HEK293 (cell line): Measurements from ENCODE around the gene RNF126.
"Not testable (repeated sequence)": the region's sequence is repeated elsewhere in the genome, so short reads cannot be mapped to it uniquely, and the experiment has no call there.

Experiments
- CTCF ChIA-PET: fragments of 350-600 bp; formaldehyde crosslinking; extraction: SDS; loops from one replicate; lab custom pipeline; 2021; ENCODE audit warnings: antibody characterized with exemption; lab: Yijun Ruan, JAX
- POLR2A ChIA-PET: fragments of 300-600 bp; formaldehyde crosslinking; extraction: SDS; loops from one replicate; lab custom pipeline; 2020; ENCODE audit warnings: antibody characterized with exemption, inconsistent platforms; lab: Yijun Ruan, JAX
- H3K27ac ChIP-seq: fragments of 200-500 bp; sonication (Bioruptor generic); 2 replicates; pipeline ENCODE4 v1.5.1; 2014; ENCODE audit warnings: low read depth, low read length, control low read depth, inconsistent platforms; ENCODE audit errors: extremely low read depth
- H3K36me3 ChIP-seq, 2 experiments: fragments of 200-500 bp in 1 of 2; sonication (Bioruptor generic) in 1 of 2; 1 replicate in 1 of 2; 2 replicates in 1 of 2; pipeline ENCODE4 v1.5.1; 2014 to 2017; ENCODE audit warnings: inconsistent platforms in 2 of 2, low read length in 2 of 2; ENCODE audit not compliant: control insufficient read depth in 2 of 2, insufficient read depth in 1 of 2
- H3K4me1 ChIP-seq: fragments of 200-500 bp; sonication (Bioruptor generic); 2 replicates; pipeline ENCODE4 v1.5.1; 2014; ENCODE audit warnings: mild to moderate bottlenecking, low read length, inconsistent platforms; ENCODE audit not compliant: control insufficient read depth, insufficient read depth
- H3K4me3 ChIP-seq: 2 replicates; pipeline ENCODE4 v1.5.1; 2011; ENCODE audit warnings: low read depth, mild to moderate bottlenecking, control low read depth, low read length, moderate library complexity
- H3K9me3 ChIP-seq: fragments of 200-500 bp; sonication (Bioruptor generic); 2 replicates; pipeline ENCODE4 v1.5.1; 2014; ENCODE audit warnings: low read depth, low read length, inconsistent platforms; ENCODE audit not compliant: control insufficient read depth, insufficient read depth
- BCL11B ChIP-seq: fragments of 450-650 bp; formaldehyde crosslinking; IDR thresholded peaks from 2 replicates; pipeline ENCODE4 v1.5.1; 2016; ENCODE audit warnings: low read depth, missing biosample characterization, missing genetic modification characterization
- MYNN ChIP-seq: fragments of 450-650 bp; formaldehyde crosslinking; IDR thresholded peaks from 2 replicates; pipeline ENCODE4 v1.5.1; 2016; ENCODE audit warnings: missing biosample characterization, missing genetic modification characterization, borderline replicate concordance
- SCRT1 ChIP-seq: fragments of 450-650 bp; formaldehyde crosslinking; IDR thresholded peaks from 2 replicates; pipeline ENCODE4 v1.5.1; 2016; ENCODE audit warnings: missing biosample characterization, missing genetic modification characterization, borderline replicate concordance
- SCRT2 ChIP-seq: fragments of 450-650 bp; formaldehyde crosslinking; IDR thresholded peaks from 2 replicates; pipeline ENCODE4 v1.5.1; 2016; ENCODE audit warnings: missing biosample characterization, missing genetic modification characterization
- TSHZ1 ChIP-seq: fragments of 450-650 bp; formaldehyde crosslinking; IDR thresholded peaks from 2 replicates; pipeline ENCODE4 v1.5.1; 2016; ENCODE audit warnings: missing biosample characterization, missing genetic modification characterization, borderline replicate concordance
- ZBTB11 ChIP-seq: fragments of 450-650 bp; formaldehyde crosslinking; conservative IDR thresholded peaks from 2 replicates; pipeline ENCODE4 v1.5.1; 2016; ENCODE audit warnings: low read depth, missing biosample characterization, missing genetic modification characterization
- ZBTB48 ChIP-seq: fragments of 450-650 bp; formaldehyde crosslinking; IDR thresholded peaks from 2 replicates; pipeline ENCODE4 v1.5.1; 2016; ENCODE audit warnings: missing biosample characterization, missing genetic modification characterization
- ZBTB6 ChIP-seq: fragments of 450-650 bp; formaldehyde crosslinking; IDR thresholded peaks from 2 replicates; pipeline ENCODE4 v1.5.1; 2017; ENCODE audit warnings: missing biosample characterization, missing genetic modification characterization
- ZNF133 ChIP-seq: fragments of 450-650 bp; formaldehyde crosslinking; IDR thresholded peaks from 2 replicates; pipeline ENCODE4 v1.5.1; 2016; ENCODE audit warnings: missing biosample characterization, missing genetic modification characterization
- ZNF148 ChIP-seq: fragments of 450-650 bp; formaldehyde crosslinking; IDR thresholded peaks from 2 replicates; pipeline ENCODE4 v1.5.0; 2017; ENCODE audit warnings: missing biosample characterization, missing genetic modification characterization, borderline replicate concordance
- ZNF19 ChIP-seq: fragments of 450-650 bp; formaldehyde crosslinking; IDR thresholded peaks from 2 replicates; pipeline ENCODE4; 2016; ENCODE audit warnings: missing biosample characterization, missing genetic modification characterization, low read depth
- ZNF23 ChIP-seq: fragments of 450-650 bp; formaldehyde crosslinking; IDR thresholded peaks from 2 replicates; pipeline ENCODE4 v1.5.1; 2016; ENCODE audit warnings: missing biosample characterization, missing genetic modification characterization, borderline replicate concordance
- ZNF311 ChIP-seq: fragments of 450-650 bp; formaldehyde crosslinking; IDR thresholded peaks from 2 replicates; pipeline ENCODE4 v1.5.1; 2017; ENCODE audit warnings: missing biosample characterization, missing genetic modification characterization, borderline replicate concordance
- ZNF585B ChIP-seq: fragments of 450-650 bp; formaldehyde crosslinking; IDR thresholded peaks from 2 replicates; pipeline ENCODE4 v1.5.1; 2016; ENCODE audit warnings: missing biosample characterization, missing genetic modification characterization
- ZNF600 ChIP-seq: fragments of 450-650 bp; formaldehyde crosslinking; IDR thresholded peaks from 2 replicates; pipeline ENCODE4 v1.5.1; 2016; ENCODE audit warnings: missing biosample characterization, missing genetic modification characterization
- ZNF623 ChIP-seq: fragments of 450-650 bp; formaldehyde crosslinking; IDR thresholded peaks from 2 replicates; pipeline ENCODE4 v1.5.1; 2016; ENCODE audit warnings: missing biosample characterization, missing genetic modification characterization
- ZNF792 ChIP-seq: fragments of 450-650 bp; formaldehyde crosslinking; IDR thresholded peaks from 2 replicates; pipeline ENCODE4 v1.5.1; 2016; ENCODE audit warnings: missing biosample characterization, missing genetic modification characterization

Gene RNF126

GRCh38 chr19:628168-628567 is 34.8 kb downstream of the RNF126 start:
- POLR2A ChIA-PET: no interaction called here

GRCh38 chr19:626566-626965 is 36.4 kb downstream of the RNF126 start:
- H3K27ac ChIP-seq, H3K4me3 ChIP-seq, CTCF ChIA-PET, H3K9me3 ChIP-seq, H3K4me1 ChIP-seq: not testable (repeated sequence)
- POLR2A ChIA-PET: interaction anchor here (0.7 kb wide), 2 partner anchors 53 to 108 kb away, joined by 3 to 5 read pairs; no protein-coding TSS in a partner anchor
- peaks cover 14 to 82% of the 10 kb centered on the region in 2 experiments; a peak in 2 of 3 replicates for H3K36me3 ChIP-seq

More at GRCh38 chr19:628168-628567, 34.8 kb downstream of the RNF126 start:
- H3K9me3 ChIP-seq: no peaks in the 10 kb centered on the region
- no peak overlapping the region for H3K27ac ChIP-seq
- CTCF ChIA-PET: interaction anchor here (0.6 to 0.7 kb wide), 2 partner anchors 195 to 626 kb away, joined by 3 read pairs; no protein-coding TSS in a partner anchor
- no peaks in the 10 kb centered on the region for H3K4me1 ChIP-seq
- H3K4me3 ChIP-seq: no peak overlapping the region
- no peak for TF ChIP-seq TSHZ1 (tag by site-specific recombination)
- no peak for TF ChIP-seq ZBTB6 (tag by site-specific recombination)
- no peak for TF ChIP-seq ZBTB11 (tag by site-specific recombination)
- no peak for TF ChIP-seq ZNF792 (tag by site-specific recombination)
- TF ChIP-seq ZBTB48 (tag by site-specific recombination): no peak
- TF ChIP-seq ZNF311 (tag by site-specific recombination): no peak
- no peak for TF ChIP-seq ZNF148 (tag by site-specific recombination)
- TF ChIP-seq MYNN (tag by site-specific recombination): no peak
- TF ChIP-seq SCRT1: no peak
- TF ChIP-seq ZNF23 (tag by site-specific recombination): no peak
- TF ChIP-seq BCL11B (tag by site-specific recombination): no peak
- TF ChIP-seq ZNF19 (tag by site-specific recombination): no peak
- no peak for TF ChIP-seq SCRT2
- no peak for TF ChIP-seq ZNF600 (tag by site-specific recombination)
- TF ChIP-seq ZNF133: no peak
- TF ChIP-seq ZNF623 (tag by site-specific recombination): no peak
- no peak for TF ChIP-seq ZNF585B (tag by site-specific recombination)
- peaks cover 18 to 66% of the 10 kb centered on the region in 2 experiments; a peak in 2 of 3 replicates for H3K36me3 ChIP-seq
